LNCAP (cell line): Measurements from ENCODE around the gene DGAT2.

Source experiments
- TF ChIP-seq, protein P1 (sequence below): fragments of 450-650 bp; IDR thresholded peaks from 2 replicates; pipeline ENCODE4 v1.5.1; 2017; ENCODE audit warnings: mild to moderate bottlenecking

The DGAT2 gene

DNA sequence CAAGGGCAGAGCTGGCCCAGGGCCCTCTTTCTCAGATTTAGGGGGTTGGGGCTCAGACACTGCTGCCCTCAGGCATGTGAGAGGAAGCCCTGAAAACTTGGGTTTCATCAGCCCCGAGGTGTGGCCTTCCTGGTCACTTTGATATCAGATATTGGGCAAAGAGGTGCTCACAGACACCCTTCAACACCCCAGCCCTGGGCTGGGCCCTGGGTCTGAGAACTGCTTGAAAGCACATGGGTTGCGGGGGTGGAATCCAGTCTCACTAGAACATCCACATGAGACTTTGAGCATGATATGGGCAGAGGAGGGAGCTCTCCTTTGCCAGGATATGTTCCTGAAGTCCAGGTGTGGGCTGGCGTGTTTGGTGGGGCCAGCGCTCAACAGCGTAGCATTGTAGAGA lies 10.4 kb downstream of the DGAT2 start:
- TF ChIP-seq, protein P1, sequence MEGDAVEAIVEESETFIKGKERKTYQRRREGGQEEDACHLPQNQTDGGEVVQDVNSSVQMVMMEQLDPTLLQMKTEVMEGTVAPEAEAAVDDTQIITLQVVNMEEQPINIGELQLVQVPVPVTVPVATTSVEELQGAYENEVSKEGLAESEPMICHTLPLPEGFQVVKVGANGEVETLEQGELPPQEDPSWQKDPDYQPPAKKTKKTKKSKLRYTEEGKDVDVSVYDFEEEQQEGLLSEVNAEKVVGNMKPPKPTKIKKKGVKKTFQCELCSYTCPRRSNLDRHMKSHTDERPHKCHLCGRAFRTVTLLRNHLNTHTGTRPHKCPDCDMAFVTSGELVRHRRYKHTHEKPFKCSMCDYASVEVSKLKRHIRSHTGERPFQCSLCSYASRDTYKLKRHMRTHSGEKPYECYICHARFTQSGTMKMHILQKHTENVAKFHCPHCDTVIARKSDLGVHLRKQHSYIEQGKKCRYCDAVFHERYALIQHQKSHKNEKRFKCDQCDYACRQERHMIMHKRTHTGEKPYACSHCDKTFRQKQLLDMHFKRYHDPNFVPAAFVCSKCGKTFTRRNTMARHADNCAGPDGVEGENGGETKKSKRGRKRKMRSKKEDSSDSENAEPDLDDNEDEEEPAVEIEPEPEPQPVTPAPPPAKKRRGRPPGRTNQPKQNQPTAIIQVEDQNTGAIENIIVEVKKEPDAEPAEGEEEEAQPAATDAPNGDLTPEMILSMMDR: no peak

DNA sequence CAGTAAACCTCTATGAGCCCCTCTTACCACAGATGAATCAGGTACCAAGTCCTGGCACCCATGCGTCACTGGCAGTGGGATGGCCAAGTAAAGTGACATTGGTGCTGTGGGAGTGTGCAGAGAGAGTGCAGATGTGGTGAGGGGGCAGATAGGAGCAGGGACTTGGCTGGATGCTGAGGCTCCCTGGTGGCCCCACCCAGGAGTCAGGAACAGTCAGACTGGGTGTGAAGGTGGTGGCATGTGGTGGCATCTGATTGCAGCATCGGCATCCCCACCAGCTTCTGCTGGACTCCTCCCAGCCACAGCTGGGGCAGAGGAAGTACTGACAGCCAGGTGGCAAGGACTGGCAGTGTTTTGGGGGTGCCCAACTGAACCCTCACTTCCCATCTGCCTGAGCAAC lies 11.4 kb downstream of the DGAT2 start:
- TF ChIP-seq, protein P1: no peak

DNA sequence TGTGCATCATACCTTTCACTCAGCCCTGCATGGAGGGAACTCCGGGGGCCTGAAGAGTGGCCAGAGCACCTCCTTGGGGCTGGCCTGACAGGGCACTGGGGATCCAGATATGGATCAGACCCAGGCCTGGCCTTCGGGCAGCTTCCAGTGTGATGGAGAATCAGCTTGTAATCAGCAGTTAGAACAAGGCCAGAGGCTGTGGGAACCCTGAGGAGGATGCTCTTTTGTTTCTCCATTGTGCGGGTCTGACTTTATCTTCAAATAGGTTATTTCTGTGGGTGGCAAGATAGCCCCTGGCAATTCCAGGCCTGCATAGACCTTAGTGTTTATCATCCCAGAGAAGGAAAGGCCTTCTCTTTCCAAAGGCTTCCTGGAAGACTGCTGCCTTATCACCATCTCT lies 12.3 kb downstream of the DGAT2 start:
- TF ChIP-seq, protein P1: no peak

DNA sequence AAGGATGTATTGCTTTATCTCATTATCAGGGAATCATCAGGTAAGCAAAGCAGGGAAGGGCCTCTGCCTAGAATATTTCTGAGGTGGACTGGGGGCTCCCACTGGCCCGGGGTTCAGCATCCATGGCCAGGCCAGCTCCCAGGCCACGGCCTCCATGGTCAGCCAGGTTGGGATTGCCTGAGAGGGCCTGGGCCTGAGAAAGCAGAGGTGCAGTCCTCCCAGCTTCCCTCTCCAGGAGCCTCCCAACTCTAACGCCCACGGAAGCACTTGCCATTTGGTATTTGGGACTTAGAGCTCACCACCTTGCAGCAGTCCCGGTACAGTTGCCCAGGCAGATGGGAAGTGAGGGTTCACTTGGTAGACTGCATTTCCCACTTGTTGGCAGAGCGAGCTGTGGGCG lies 12.7 kb downstream of the DGAT2 start:
- TF ChIP-seq, protein P1: no peak

DNA sequence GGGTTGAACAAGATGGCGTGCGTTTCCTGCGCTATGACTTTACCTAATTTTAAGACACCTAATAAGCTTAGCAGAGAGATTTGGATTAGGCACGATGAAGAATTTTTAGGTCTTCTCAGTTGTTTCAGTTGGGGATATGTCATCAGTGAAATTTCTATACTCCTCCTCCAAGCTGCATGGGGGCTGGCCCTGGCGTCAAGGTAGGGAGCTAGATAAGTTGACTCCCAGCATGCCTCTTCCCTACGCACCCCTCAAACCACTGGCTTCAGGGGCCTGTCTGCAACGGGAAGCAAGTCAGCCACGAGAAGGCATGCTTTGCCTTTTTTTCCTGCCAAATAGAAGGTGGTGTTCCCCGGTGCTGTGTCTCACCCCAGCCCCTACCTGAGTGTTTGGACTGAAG lies 13.3 kb downstream of the DGAT2 start:
- TF ChIP-seq, protein P1: no peak

DNA sequence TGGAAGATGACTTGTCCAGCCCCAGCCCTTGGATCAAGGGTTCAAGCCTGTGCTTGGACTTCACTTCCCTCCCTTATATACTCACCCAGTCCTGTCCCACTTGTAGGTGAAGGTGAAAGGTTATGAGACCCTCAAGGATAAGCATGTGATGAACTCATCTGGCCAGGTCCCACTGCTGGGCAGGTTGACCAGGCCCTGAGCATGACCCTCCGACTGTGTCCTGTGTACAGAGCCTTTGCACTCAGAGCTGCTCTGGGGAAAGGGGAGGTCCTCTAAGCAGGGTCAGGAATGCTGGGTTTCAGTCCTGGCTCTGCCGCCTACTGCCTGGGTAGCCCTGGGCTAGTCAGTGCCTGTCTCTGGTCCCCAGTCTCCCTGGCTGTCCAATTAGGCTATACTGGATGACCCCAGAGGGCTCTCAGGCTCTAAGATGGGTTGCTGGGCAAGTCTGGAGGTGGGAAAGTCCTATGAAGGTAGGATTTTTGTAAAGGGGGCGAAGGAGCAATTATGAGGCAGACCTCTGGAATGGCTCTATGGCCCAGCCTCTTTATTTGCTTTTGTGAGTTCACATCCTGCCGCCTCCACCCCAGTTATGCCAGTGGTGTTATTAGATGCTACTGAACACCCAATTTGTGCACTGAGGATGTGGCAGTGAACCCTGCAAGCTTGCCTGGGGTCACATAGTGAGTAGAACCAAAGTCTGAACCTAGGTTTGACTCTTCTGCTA lies 14.1 kb downstream of the DGAT2 start:
- TF ChIP-seq, protein P1: no peak

DNA sequence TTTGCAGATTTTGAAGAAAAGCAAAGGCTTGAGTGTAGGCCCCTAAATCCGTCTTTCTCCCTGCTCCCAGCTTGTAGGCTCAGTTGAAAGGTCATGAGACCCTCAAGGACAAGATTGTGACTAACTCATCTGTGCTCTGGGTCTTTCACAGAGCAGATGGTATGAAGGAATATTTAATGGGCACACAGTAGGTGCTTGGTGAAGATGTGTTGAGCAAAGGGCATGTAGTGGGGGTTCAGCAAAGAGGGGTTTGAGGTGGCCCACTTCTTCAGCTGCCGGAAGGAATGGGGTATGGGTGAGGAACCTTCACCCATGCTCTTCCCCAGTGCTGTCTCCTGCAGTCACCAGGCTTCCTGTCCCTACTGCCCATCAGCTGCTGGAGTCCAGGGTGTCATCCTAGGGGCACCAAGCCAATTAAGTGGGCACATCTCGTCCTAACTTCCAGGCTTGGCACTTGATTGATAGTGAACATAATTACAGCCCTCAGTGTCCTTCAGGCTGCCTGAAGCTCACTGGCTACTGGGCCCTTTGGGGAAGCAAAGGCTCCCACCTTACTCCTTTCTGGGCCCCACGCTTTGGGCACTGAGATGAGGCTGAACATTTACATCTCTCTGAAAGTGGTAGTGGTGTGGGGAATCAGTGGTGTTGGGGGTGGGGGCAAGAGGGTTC lies 15.0 kb downstream of the DGAT2 start:
- TF ChIP-seq, protein P1: no peak
